ENCODE measurements around the gene RASGEF1C.

RASGEF1C gene

DNA sequence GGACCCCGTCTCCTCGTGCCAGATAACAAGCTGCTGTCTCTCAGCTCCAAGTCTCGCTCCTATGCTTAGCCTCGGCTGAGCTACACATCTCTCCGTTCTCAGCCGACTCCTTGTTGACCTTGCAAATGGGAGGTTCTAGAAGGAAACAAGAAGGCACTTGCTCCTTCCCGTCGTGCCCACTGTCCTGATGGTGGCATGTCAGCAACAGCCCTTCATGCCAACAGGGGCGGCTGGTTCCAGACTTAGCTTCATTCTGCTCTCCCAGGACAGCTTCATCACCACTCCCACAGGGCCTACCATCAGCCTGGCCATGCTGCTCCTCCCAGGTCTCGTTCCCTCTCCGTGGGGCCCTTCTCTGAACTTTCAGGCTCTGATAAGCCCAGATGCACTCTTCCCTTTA is 13.0 kb upstream of the RASGEF1C start:
- H3K27me3 Mint-ChIP-seq (ENCODE audit: low read depth), result no peaks in the 10 kb centered on the region
- no peak overlapping the region for H3K27ac Mint-ChIP-seq
- no peaks in the 10 kb centered on the region for H3K4me1 Mint-ChIP-seq
- TF ChIP-seq, protein P1, sequence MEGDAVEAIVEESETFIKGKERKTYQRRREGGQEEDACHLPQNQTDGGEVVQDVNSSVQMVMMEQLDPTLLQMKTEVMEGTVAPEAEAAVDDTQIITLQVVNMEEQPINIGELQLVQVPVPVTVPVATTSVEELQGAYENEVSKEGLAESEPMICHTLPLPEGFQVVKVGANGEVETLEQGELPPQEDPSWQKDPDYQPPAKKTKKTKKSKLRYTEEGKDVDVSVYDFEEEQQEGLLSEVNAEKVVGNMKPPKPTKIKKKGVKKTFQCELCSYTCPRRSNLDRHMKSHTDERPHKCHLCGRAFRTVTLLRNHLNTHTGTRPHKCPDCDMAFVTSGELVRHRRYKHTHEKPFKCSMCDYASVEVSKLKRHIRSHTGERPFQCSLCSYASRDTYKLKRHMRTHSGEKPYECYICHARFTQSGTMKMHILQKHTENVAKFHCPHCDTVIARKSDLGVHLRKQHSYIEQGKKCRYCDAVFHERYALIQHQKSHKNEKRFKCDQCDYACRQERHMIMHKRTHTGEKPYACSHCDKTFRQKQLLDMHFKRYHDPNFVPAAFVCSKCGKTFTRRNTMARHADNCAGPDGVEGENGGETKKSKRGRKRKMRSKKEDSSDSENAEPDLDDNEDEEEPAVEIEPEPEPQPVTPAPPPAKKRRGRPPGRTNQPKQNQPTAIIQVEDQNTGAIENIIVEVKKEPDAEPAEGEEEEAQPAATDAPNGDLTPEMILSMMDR (IDR thresholded peaks at IDR 0.05; ENCODE audit: unreplicated experiment in 3 of 3), result no peak
- H3K4me3 Mint-ChIP-seq, result no peak overlapping the region
- peaks cover 61% of the 10 kb centered on the region for H3K9me3 Mint-ChIP-seq
- H3K36me3 Mint-ChIP-seq (ENCODE audit: low read depth), result peaks cover 49% of the 10 kb centered on the region

- Mint-ChIP-seq H3K27ac (no peak overlapping the region), H3K27me3 (ENCODE audit: low read depth) (peaks cover 4% of the 10 kb centered on the region)
Observed at GRCh38 chr5:180217797-180218196, 8.8 kb upstream of the RASGEF1C start.

DNA sequence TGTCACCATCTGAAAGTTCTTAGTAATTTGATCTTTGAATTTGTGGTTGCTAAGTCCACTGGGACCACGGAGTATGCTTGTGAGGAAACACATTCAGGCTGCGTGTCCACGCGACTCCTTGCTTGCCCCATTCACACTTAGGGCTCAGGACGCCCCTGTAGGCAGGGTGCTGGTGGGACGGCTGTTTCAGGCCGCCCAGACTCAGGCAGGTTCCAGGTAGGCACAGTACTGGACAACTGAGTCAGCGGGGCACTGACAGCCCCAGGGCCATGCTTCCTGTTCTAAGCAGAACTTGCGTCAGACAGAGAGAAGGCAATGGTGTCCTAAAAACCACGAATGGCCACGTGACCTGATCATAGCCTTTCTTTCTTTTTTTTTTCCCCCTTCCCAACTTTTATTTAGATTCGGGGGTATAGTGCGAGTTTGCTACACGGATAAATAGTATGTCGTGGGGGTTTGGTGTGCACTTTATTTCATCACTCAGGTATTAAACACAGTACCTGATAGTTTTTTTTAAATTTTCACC is 7.7 kb upstream of the RASGEF1C start:
- Mint-ChIP-seq H3K9me3 (peaks cover 32% of the 10 kb centered on the region), H3K27ac (no peak overlapping the region)

More at GRCh38 chr5:180217797-180218196, 8.8 kb upstream of the RASGEF1C start:
- TF ChIP-seq, protein P1 (IDR thresholded peaks at IDR 0.05; ENCODE audit: unreplicated experiment in 3 of 3), result no peak
- H3K36me3 Mint-ChIP-seq (ENCODE audit: low read depth), result peaks cover 18% of the 10 kb centered on the region
- no peaks in the 10 kb centered on the region for H3K4me1 Mint-ChIP-seq
- peaks cover 42% of the 10 kb centered on the region for H3K9me3 Mint-ChIP-seq
- H3K4me3 Mint-ChIP-seq, result no peak overlapping the region

GRCh38 chr5:180215783-180216630 is 7.0 kb upstream of the RASGEF1C start:
- TF ChIP-seq, protein P1 (IDR thresholded peaks at IDR 0.05; ENCODE audit: unreplicated experiment in 3 of 3), result no peak
- Mint-ChIP-seq H3K4me1 (no peaks in the 10 kb centered on the region), H3K9me3 (peaks cover 31% of the 10 kb centered on the region), H3K27ac (no peak overlapping the region), H3K4me3 (no peak overlapping the region), H3K36me3 (ENCODE audit: low read depth) (peaks cover 8% of the 10 kb centered on the region), H3K27me3 (ENCODE audit: low read depth) (peaks cover 4% of the 10 kb centered on the region)

More for the DNA sequence above, 7.7 kb upstream of the RASGEF1C start:
- TF ChIP-seq, protein P1 (IDR thresholded peaks at IDR 0.05; ENCODE audit: unreplicated experiment in 3 of 3), result no peak
- Mint-ChIP-seq H3K27me3 (ENCODE audit: low read depth) (peaks cover 4% of the 10 kb centered on the region), H3K4me3 (no peak overlapping the region), H3K36me3 (ENCODE audit: low read depth) (peaks cover 8% of the 10 kb centered on the region), H3K4me1 (no peaks in the 10 kb centered on the region)

- no peak overlapping the region for H3K4me3 Mint-ChIP-seq
- peaks cover 27% of the 10 kb centered on the region for H3K9me3 Mint-ChIP-seq
- H3K36me3 Mint-ChIP-seq (ENCODE audit: low read depth), result peaks cover 5% of the 10 kb centered on the region
- TF ChIP-seq, protein P1 (IDR thresholded peaks at IDR 0.05; ENCODE audit: unreplicated experiment in 3 of 3), result no peak
- no peak overlapping the region for H3K27ac Mint-ChIP-seq
- H3K27me3 Mint-ChIP-seq (ENCODE audit: low read depth), result peaks cover 7% of the 10 kb centered on the region
- H3K4me1 Mint-ChIP-seq, result no peaks in the 10 kb centered on the region
Observed at GRCh38 chr5:180214870-180215770, 6.1 kb upstream of the RASGEF1C start.
